ENCODE results near the gene RAB20. TPM values are rescaled to one million over a fixed set of nuclear protein-coding genes. Genes with fewer than 3 reads are reported as not detected.

The RAB20 gene
- total RNA-seq, 1 experiment from 2014 or later = 10.6 TPM

DNA sequence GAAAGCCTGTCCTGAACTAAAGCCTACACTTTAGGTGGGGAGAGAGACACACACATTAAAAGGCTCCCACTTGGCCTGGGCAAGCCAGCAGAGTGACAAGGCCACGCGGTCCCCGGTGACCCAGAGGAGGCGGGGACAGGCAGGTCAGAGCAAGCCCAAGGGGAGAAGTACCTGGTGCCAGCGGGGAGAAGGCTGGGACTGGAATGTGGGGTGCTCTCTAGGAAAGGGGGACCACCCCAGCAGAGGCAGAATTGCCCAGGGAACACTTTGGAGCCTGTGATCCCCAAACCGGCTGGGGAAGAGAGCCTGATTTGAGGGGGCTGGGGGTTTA, 82.3 kb downstream of the RAB20 start:
- H3K27ac ChIP-seq (ENCODE audit: low read depth, low read length) = no peak overlapping the region
- ATAC-seq = no peak
- no peak overlapping the region for H3K9ac ChIP-seq (ENCODE audit: low read length)
- H4K20me1 ChIP-seq (ENCODE audit: insufficient read depth) = no peaks in the 10 kb centered on the region
- no TSS peak for BruUV-seq (replicated peaks)
- H3K9me3 ChIP-seq (ENCODE audit: control insufficient read depth in 1 of 2, insufficient read depth in 1 of 2, low read depth in 1 of 2, low read length in 2 of 2) = no peaks in the 10 kb centered on the region
- intact Hi-C loops (cut with micrococcal nuclease) = no loop called here
- H3K4me3 ChIP-seq (replicated peaks in 1 of 2; ENCODE audit: low read depth in 1 of 2, low read length in 2 of 2) = no peak overlapping the region
- no peaks in the 10 kb centered on the region for H3K36me3 ChIP-seq (ENCODE audit: control insufficient read depth in 1 of 2, insufficient read depth in 2 of 2, low read length in 2 of 2)
- TF ChIP-seq SP1 (IDR thresholded peaks at IDR 0.05; ENCODE audit: low read depth) = no peak
- TF ChIP-seq ELF1 (IDR thresholded peaks at IDR 0.05; ENCODE audit: borderline replicate concordance, low read depth) = no peak
- TF ChIP-seq, protein P1, sequence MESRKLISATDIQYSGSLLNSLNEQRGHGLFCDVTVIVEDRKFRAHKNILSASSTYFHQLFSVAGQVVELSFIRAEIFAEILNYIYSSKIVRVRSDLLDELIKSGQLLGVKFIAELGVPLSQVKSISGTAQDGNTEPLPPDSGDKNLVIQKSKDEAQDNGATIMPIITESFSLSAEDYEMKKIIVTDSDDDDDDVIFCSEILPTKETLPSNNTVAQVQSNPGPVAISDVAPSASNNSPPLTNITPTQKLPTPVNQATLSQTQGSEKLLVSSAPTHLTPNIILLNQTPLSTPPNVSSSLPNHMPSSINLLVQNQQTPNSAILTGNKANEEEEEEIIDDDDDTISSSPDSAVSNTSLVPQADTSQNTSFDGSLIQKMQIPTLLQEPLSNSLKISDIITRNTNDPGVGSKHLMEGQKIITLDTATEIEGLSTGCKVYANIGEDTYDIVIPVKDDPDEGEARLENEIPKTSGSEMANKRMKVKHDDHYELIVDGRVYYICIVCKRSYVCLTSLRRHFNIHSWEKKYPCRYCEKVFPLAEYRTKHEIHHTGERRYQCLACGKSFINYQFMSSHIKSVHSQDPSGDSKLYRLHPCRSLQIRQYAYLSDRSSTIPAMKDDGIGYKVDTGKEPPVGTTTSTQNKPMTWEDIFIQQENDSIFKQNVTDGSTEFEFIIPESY (IDR thresholded peaks at IDR 0.05; ENCODE audit: extremely low read depth, insufficient replicate concordance, low read length) = no peak
- TF ChIP-seq FOSL1 (IDR thresholded peaks at IDR 0.05; ENCODE audit: low read depth) = no peak
- ChIA-PET POLR2A (no interaction called here), CTCF (no interaction called here), RAD21 (ENCODE audit: low non-redundant PET in 1 of 2, low total read pairs in 2 of 2, uncharacterized antibody in 2 of 2, unreplicated experiment in 2 of 2) (no interaction called here)
- H3K9me2 ChIP-seq (ENCODE audit: insufficient read depth) = no peaks in the 10 kb centered on the region
- H2AFZ ChIP-seq (ENCODE audit: low read depth, low read length, poor library complexity, severe bottlenecking) = no peak overlapping the region
- no peaks in the 10 kb centered on the region for H3K4me1 ChIP-seq (ENCODE audit: control insufficient read depth in 1 of 2, insufficient read depth in 2 of 2, low read length in 2 of 2)
- H3K79me2 ChIP-seq (ENCODE audit: insufficient read depth, low read length) = no peaks in the 10 kb centered on the region
- H3K27me3 ChIP-seq (ENCODE audit: insufficient read depth, low read length) = peaks cover 9% of the 10 kb centered on the region; the same call in 1 of the 2 replicates
- DNase-seq (ENCODE audit: low read depth, low spot score) = no peak
- no peak overlapping the region for H3K4me2 ChIP-seq (ENCODE audit: low read length)

DNA sequence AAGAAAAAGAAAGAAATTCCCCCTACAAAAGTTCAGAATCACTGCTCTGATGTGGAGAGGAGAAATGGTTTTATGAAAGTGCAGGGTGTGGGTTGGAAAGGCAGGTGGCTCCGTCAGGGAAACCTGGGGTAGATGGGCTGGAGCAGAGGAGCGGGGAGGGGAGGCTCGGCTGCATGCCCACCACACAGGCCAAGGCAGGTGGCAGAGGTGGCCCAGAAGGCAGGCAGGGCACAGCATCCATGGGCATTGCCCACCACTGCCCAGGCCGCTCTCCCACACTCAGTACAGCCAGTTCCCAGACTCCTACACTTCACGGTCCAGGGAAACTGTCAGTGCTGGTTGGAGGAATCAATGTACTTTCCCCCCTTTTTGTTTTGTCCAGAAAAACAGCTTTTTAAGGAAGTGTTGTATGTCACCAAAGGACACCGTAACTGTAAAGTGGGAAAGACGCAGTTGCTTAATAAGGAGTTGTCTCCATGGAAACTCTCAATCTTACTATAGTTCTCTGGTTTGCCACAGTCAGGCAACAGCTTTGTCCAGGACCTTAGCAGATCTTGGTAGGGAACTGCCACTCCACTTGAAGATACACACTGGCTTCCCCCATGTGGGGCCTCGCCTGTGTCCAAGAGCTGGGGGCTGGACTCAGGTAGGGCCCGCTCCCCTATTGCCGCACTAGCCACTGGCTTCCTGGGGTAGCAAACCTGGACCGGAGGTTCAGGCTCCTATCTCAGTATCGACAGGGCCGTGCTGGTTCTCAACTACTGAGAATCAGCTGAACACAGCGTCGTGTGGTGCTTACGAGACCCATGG, 82.9 kb downstream of the RAB20 start:
- H3K9me2 ChIP-seq (ENCODE audit: insufficient read depth) = no peaks in the 10 kb centered on the region
- DNase-seq (ENCODE audit: low read depth, low spot score) (no peak), ATAC-seq (no peak)
- POLR2A ChIA-PET = no interaction called here
- RAD21 ChIA-PET (ENCODE audit: low non-redundant PET in 1 of 2, low total read pairs in 2 of 2, uncharacterized antibody in 2 of 2, unreplicated experiment in 2 of 2) = no interaction called here
- H3K79me2 ChIP-seq (ENCODE audit: insufficient read depth, low read length) = no peaks in the 10 kb centered on the region
- no peaks in the 10 kb centered on the region for H3K4me1 ChIP-seq (ENCODE audit: control insufficient read depth in 1 of 2, insufficient read depth in 2 of 2, low read length in 2 of 2)
- TF ChIP-seq, protein P2, sequence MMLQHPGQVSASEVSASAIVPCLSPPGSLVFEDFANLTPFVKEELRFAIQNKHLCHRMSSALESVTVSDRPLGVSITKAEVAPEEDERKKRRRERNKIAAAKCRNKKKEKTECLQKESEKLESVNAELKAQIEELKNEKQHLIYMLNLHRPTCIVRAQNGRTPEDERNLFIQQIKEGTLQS (IDR thresholded peaks at IDR 0.05) = no peak
- TF ChIP-seq POLR2AphosphoS5 (IDR thresholded peaks at IDR 0.05; ENCODE audit: low read depth, low read length) (no peak), RAD21 (IDR thresholded peaks at IDR 0.05; ENCODE audit: low read depth) (no peak), EGR1 (IDR thresholded peaks at IDR 0.05; ENCODE audit: low read depth) (no peak), EZH2phosphoT487 (IDR thresholded peaks at IDR 0.05; ENCODE audit: borderline replicate concordance) (no peak)
- TF ChIP-seq, protein P3, sequence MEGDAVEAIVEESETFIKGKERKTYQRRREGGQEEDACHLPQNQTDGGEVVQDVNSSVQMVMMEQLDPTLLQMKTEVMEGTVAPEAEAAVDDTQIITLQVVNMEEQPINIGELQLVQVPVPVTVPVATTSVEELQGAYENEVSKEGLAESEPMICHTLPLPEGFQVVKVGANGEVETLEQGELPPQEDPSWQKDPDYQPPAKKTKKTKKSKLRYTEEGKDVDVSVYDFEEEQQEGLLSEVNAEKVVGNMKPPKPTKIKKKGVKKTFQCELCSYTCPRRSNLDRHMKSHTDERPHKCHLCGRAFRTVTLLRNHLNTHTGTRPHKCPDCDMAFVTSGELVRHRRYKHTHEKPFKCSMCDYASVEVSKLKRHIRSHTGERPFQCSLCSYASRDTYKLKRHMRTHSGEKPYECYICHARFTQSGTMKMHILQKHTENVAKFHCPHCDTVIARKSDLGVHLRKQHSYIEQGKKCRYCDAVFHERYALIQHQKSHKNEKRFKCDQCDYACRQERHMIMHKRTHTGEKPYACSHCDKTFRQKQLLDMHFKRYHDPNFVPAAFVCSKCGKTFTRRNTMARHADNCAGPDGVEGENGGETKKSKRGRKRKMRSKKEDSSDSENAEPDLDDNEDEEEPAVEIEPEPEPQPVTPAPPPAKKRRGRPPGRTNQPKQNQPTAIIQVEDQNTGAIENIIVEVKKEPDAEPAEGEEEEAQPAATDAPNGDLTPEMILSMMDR (IDR thresholded peaks at IDR 0.05 in 2 of 3, conservative IDR thresholded peaks at IDR 0.05 in 1 of 3; ENCODE audit: borderline replicate concordance in 1 of 3, insufficient read depth in 1 of 3, low read depth in 2 of 3, low read length in 2 of 3) = no peak
- no peak overlapping the region for H3K4me3 ChIP-seq (replicated peaks in 1 of 2; ENCODE audit: low read depth in 1 of 2, low read length in 2 of 2)
- no peak overlapping the region for H3K27ac ChIP-seq (ENCODE audit: low read depth, low read length)
- no peak overlapping the region for H3K4me2 ChIP-seq (ENCODE audit: low read length)
- BruUV-seq (replicated peaks) = no TSS peak
- H4K20me1 ChIP-seq (ENCODE audit: insufficient read depth) = no peaks in the 10 kb centered on the region
- H3K9ac ChIP-seq (ENCODE audit: low read length) = no peak overlapping the region
- CTCF ChIA-PET = no interaction called here
- H3K9me3 ChIP-seq (ENCODE audit: control insufficient read depth in 1 of 2, insufficient read depth in 1 of 2, low read depth in 1 of 2, low read length in 2 of 2) = no peaks in the 10 kb centered on the region
- H2AFZ ChIP-seq (ENCODE audit: low read depth, low read length, poor library complexity, severe bottlenecking) = no peak overlapping the region
- H3K36me3 ChIP-seq (ENCODE audit: control insufficient read depth in 1 of 2, insufficient read depth in 2 of 2, low read length in 2 of 2) = no peaks in the 10 kb centered on the region
- intact Hi-C loops (cut with micrococcal nuclease) = no loop called here
- peaks cover 9% of the 10 kb centered on the region; the same call in 1 of the 2 replicates for H3K27me3 ChIP-seq (ENCODE audit: insufficient read depth, low read length)

Measured in HCT116 (cell line).